H1 (cell line): Measurements from ENCODE around the gene GLTP. TPM values are rescaled to one million over a fixed set of nuclear protein-coding genes. Genes with fewer than 3 reads are reported as not detected.

Experiments
- CTCF ChIA-PET: fragments of 300-600 bp; sonication (Branson Sonifier 250); formaldehyde crosslinking; loops from one replicate; lab custom pipeline; 2021; ENCODE audit not compliant: partially characterized antibody; lab: Charles Lee
- POLR2A ChIA-PET: fragments of 300-600 bp; sonication (Branson Sonifier 250); formaldehyde crosslinking; loops from one replicate; lab custom pipeline; 2021; ENCODE audit warnings: inconsistent platforms; ENCODE audit not compliant: partially characterized antibody; lab: Charles Lee
- DNase-seq, 2 experiments: peaks; one replicate each; pipeline versions ENCODE4 v3.0.0 to v3.0.0-alpha.2; 2010 to 2022; ENCODE audit warnings: low spot score in 2 of 2, low read depth in 1 of 2, mixed read lengths in 1 of 2
- FAIRE-seq: peaks from 2 replicates; lab custom pipeline; 2011; peaks lifted over from hg19 to GRCh38; lab: Jason Lieb, UNC
- H2AFZ ChIP-seq: 2 replicates; pipeline ENCODE4 v1.8.1; 2012; ENCODE audit warnings: low read length, inconsistent platforms
- H2AK5ac ChIP-seq: 2 replicates; pipeline ENCODE4 v1.6.1; 2013; ENCODE audit warnings: low read depth, low read length
- H2BK120ac ChIP-seq: replicated peaks from 2 replicates; pipeline ENCODE3; 2013; ENCODE audit warnings: low read depth, low read length, inconsistent platforms
- H2BK12ac ChIP-seq: 2 replicates; pipeline ENCODE4 v1.6.1; 2013; ENCODE audit warnings: low read depth, low read length
- H2BK15ac ChIP-seq: 2 replicates; pipeline ENCODE4 v1.6.1; 2013; ENCODE audit warnings: low read length
- H2BK20ac ChIP-seq: 2 replicates; pipeline ENCODE4 v1.6.1; 2013; ENCODE audit warnings: low read length
- H2BK5ac ChIP-seq: 2 replicates; pipeline ENCODE4 v1.6.1; 2013; ENCODE audit warnings: low read depth, low read length
- H3K14ac ChIP-seq: 2 replicates; pipeline ENCODE4 v1.6.1; 2013; ENCODE audit warnings: inconsistent platforms; ENCODE audit not compliant: insufficient read length
- H3K18ac ChIP-seq: 2 replicates; pipeline ENCODE4 v1.6.1; 2013; ENCODE audit warnings: low read length; ENCODE audit errors: extremely low read depth
- H3K23ac ChIP-seq: 2 replicates; pipeline ENCODE4 v1.6.1; 2013; ENCODE audit warnings: inconsistent platforms; ENCODE audit not compliant: insufficient read length
- H3K23me2 ChIP-seq: 2 replicates; pipeline ENCODE4 v1.6.1; 2013; ENCODE audit warnings: low read depth, low read length
- H3K27ac ChIP-seq: 2 replicates; pipeline ENCODE4 v1.6.1; 2011; ENCODE audit warnings: low read depth, low read length, inconsistent platforms
- H3K27me3 ChIP-seq, 4 experiments: replicated peaks in 1 of 4; 1 replicate in 1 of 4; 2 replicates in 3 of 4; pipeline versions ENCODE4 v1.6.1 to v1.8.1; 2011 to 2013; ENCODE audit warnings: low read length in 3 of 4, mild to moderate bottlenecking in 3 of 4, inconsistent platforms in 2 of 4, mixed read lengths in 2 of 4, moderate library complexity in 1 of 4; ENCODE audit not compliant: control insufficient read depth in 3 of 4, insufficient read depth in 3 of 4; ENCODE audit errors: extremely low read depth in 1 of 4
- H3K36me3 ChIP-seq, 4 experiments: 2 replicates each; pipeline versions ENCODE4 v1.6.1 to v1.8.1; 2011 to 2013; ENCODE audit warnings: mild to moderate bottlenecking in 4 of 4, low read length in 3 of 4, moderate library complexity in 2 of 4, control low read depth in 1 of 4, inconsistent platforms in 1 of 4; ENCODE audit not compliant: insufficient read depth in 4 of 4, control insufficient read depth in 2 of 4
- H3K4ac ChIP-seq: replicated peaks from 2 replicates; pipeline ENCODE3; 2013; ENCODE audit warnings: low read length, low read depth, mixed read lengths, inconsistent platforms; ENCODE audit not compliant: insufficient read length
- H3K4me1 ChIP-seq, 4 experiments: replicated peaks in 1 of 4; 1 replicate in 1 of 4; 2 replicates in 3 of 4; pipeline versions ENCODE4 v1.6.1 to v1.8.1; 2011 to 2013; ENCODE audit warnings: low read length in 3 of 4, inconsistent platforms in 2 of 4, mixed read lengths in 1 of 4; ENCODE audit not compliant: insufficient read depth in 4 of 4, control insufficient read depth in 3 of 4
- H3K4me2 ChIP-seq, 2 experiments: 2 replicates each; pipeline versions ENCODE4 v1.6.1 to v1.8.1; 2011 to 2013; ENCODE audit warnings: low read depth in 2 of 2, low read length in 2 of 2, control low read depth in 1 of 2, inconsistent platforms in 1 of 2, mild to moderate bottlenecking in 1 of 2; ENCODE audit not compliant: insufficient read depth in 1 of 2
- H3K4me3 ChIP-seq, 4 experiments: fragments of 200-600, 300-600 bp in 1 of 4; sonication (generic), shearing (Covaris generic), sonication (Bioruptor Twin) in 1 of 4; 2 replicates each; pipeline versions ENCODE4 v1.5.1 to v1.8.1; 2011 to 2016; ENCODE audit warnings: low read length in 4 of 4, low read depth in 3 of 4, control low read depth in 2 of 4, inconsistent platforms in 2 of 4, mild to moderate bottlenecking in 2 of 4, mixed read lengths in 1 of 4, moderate library complexity in 1 of 4; ENCODE audit not compliant: insufficient read depth in 2 of 4; ENCODE audit errors: extremely low read depth in 1 of 4
- H3K56ac ChIP-seq: replicated peaks from 2 replicates; pipeline ENCODE3; 2013; ENCODE audit warnings: low read depth, mild to moderate bottlenecking, mixed read lengths, low read length, inconsistent platforms; ENCODE audit not compliant: insufficient read length
- H3K79me1 ChIP-seq: 2 replicates; pipeline ENCODE4 v1.6.1; 2013; ENCODE audit warnings: low read depth, low read length, control low read depth
- H3K79me2 ChIP-seq, 2 experiments: 2 replicates each; pipeline versions ENCODE4 v1.6.1 to v1.8.1; 2012 to 2013; ENCODE audit warnings: low read length in 2 of 2, mild to moderate bottlenecking in 2 of 2, inconsistent platforms in 1 of 2; ENCODE audit not compliant: insufficient read depth in 2 of 2, control insufficient read depth in 1 of 2
- H3K9ac ChIP-seq, 4 experiments: replicated peaks in 1 of 4; 1 replicate in 1 of 4; 2 replicates in 3 of 4; pipeline versions ENCODE4 v1.6.1 to v1.8.1; 2011 to 2013; ENCODE audit warnings: low read depth in 3 of 4, low read length in 3 of 4, control low read depth in 2 of 4, mild to moderate bottlenecking in 2 of 4, moderate library complexity in 2 of 4, inconsistent platforms in 1 of 4; ENCODE audit errors: extremely low read depth in 1 of 4
- H3K9me3 ChIP-seq, 2 experiments: 2 replicates each; pipeline versions ENCODE4 v1.6.1 to v1.8.1; 2012 to 2013; ENCODE audit warnings: mild to moderate bottlenecking in 2 of 2, moderate library complexity in 2 of 2, control low read depth in 1 of 2, inconsistent platforms in 1 of 2, low read depth in 1 of 2, low read length in 1 of 2, mixed read lengths in 1 of 2; ENCODE audit not compliant: insufficient read depth in 2 of 2
- H4K20me1 ChIP-seq, 2 experiments: replicated peaks in 1 of 2; 2 replicates each; pipeline versions ENCODE3 to v1.8.1; 2011 to 2013; ENCODE audit warnings: inconsistent platforms in 2 of 2, low read length in 2 of 2, mild to moderate bottlenecking in 1 of 2; ENCODE audit not compliant: insufficient read depth in 2 of 2, control insufficient read depth in 1 of 2
- H4K5ac ChIP-seq: 2 replicates; pipeline ENCODE4 v1.6.1; 2013; ENCODE audit warnings: low read length, low read depth, mixed read lengths, inconsistent platforms; ENCODE audit not compliant: insufficient read length
- H4K8ac ChIP-seq: 2 replicates; pipeline ENCODE4 v1.8.0; 2013; ENCODE audit warnings: mild to moderate bottlenecking, moderate library complexity, low read length, inconsistent platforms; ENCODE audit not compliant: insufficient read depth; ENCODE audit errors: extremely low read depth
- H4K91ac ChIP-seq: replicated peaks from 2 replicates; pipeline ENCODE3; 2013; ENCODE audit warnings: low read length, mixed read lengths, inconsistent platforms; ENCODE audit not compliant: insufficient read length
- BCL11A ChIP-seq, 2 experiments: IDR thresholded peaks; one replicate each; pipeline ENCODE4 v1.6.1; 2011; ENCODE audit warnings: low read depth in 2 of 2, low read length in 2 of 2, mild to moderate bottlenecking in 2 of 2
- CREB1 ChIP-seq: IDR thresholded peaks from 2 replicates; pipeline ENCODE4 v1.6.1; 2012; ENCODE audit warnings: inconsistent platforms
- EGR1 ChIP-seq: IDR thresholded peaks from 2 replicates; pipeline ENCODE4 v1.6.1; 2011; ENCODE audit warnings: low read depth, low read length, borderline replicate concordance
- EP300 ChIP-seq, 2 experiments: IDR thresholded peaks; 1 replicate in 1 of 2; 2 replicates in 1 of 2; pipeline ENCODE4 v1.6.1; 2011 to 2012; ENCODE audit warnings: low read depth in 2 of 2, low read length in 2 of 2, mild to moderate bottlenecking in 2 of 2, borderline replicate concordance in 1 of 2, inconsistent platforms in 1 of 2, moderate library complexity in 1 of 2
- EZH2 ChIP-seq: fragments of 200-600 bp; sonication (generic); IDR thresholded peaks from 2 replicates; pipeline ENCODE4 v1.7.1; 2012; ENCODE audit warnings: low read depth, mild to moderate bottlenecking, moderate library complexity, low read length, inconsistent platforms; ENCODE audit not compliant: severe bottlenecking
- HDAC2 ChIP-seq, 2 experiments: fragments of 300-600 bp in 1 of 2; sonication (generic) in 1 of 2; IDR thresholded peaks; 2 replicates each; pipeline ENCODE4 v1.6.1; 2011 to 2012; ENCODE audit warnings: low read depth in 2 of 2, low read length in 2 of 2, mild to moderate bottlenecking in 2 of 2, moderate library complexity in 2 of 2, borderline replicate concordance in 1 of 2, inconsistent platforms in 1 of 2
- JUND ChIP-seq: IDR thresholded peaks from 2 replicates; pipeline ENCODE4 v1.6.1; 2011; ENCODE audit warnings: mild to moderate bottlenecking, improper control_type of control experiment, low read length
- NRF1 ChIP-seq: IDR thresholded peaks from 2 replicates; pipeline ENCODE4 v1.6.1; 2011; ENCODE audit warnings: mild to moderate bottlenecking, low read depth, low read length, improper control_type of control experiment
- RNF2 ChIP-seq: fragments of 200-900, 300-1000 bp; sonication (generic); IDR thresholded peaks from 2 replicates; pipeline ENCODE4 v1.7.1; 2016; ENCODE audit warnings: borderline replicate concordance, low read depth, mild to moderate bottlenecking, antibody characterized with exemption, low read length; ENCODE audit not compliant: poor library complexity, severe bottlenecking; ENCODE audit errors: missing control alignments
- SP1 ChIP-seq: IDR thresholded peaks from 2 replicates; pipeline ENCODE4 v1.6.1; 2011; ENCODE audit warnings: low read depth, low read length
- TEAD4 ChIP-seq: IDR thresholded peaks from 2 replicates; pipeline ENCODE4 v1.6.1; 2012; ENCODE audit warnings: low read depth, low read length, inconsistent platforms, mixed read lengths
- WGBS, 2 experiments: shearing (Covaris generic) in 1 of 2; methylation state at CpG; one replicate each; pipeline versions ENCODE4 v1.1.6 to v1.1.7; 2013 to 2015; ENCODE audit warnings: low lambda C conversion rate in 2 of 2, mixed read lengths in 2 of 2, inconsistent platforms in 1 of 2, low coverage in 1 of 2, missing lambda C conversion rate in 1 of 2; ENCODE audit not compliant: insufficient replicate concordance in 2 of 2, insufficient coverage in 1 of 2, insufficient read length in 1 of 2; ENCODE audit errors: extremely low coverage in 1 of 2, missing lambda C conversion rate in 1 of 2; 5-methylcytosine and 5-hydroxymethylcytosine counted together
- polyA plus RNA-seq, 7 experiments: library from polyadenylated mRNA; depleted of rRNA in 3 of 7; stranded (reverse) in 5 of 7; unstranded in 2 of 7; fragments of >200 nt in 5 of 7; fragments of 200-250 nt in 2 of 7; gene quantifications; 1 replicate in 5 of 7; 2 replicates in 1 of 7; 4 replicates in 1 of 7; pipeline versions ENCODE4 v1.2.1 to v1.2.3, GENCODE V29; 2011 to 2013; ENCODE audit warnings: missing spikeins in 2 of 7, mixed read lengths in 2 of 7
- total RNA-seq: library from RNA; stranded (reverse); fragmentation: NEBNext Ultra II Directional; extraction: Animal tissue kit (Norgen Biotek cat#: 25700); gene quantifications from 2 replicates; pipeline ENCODE4 v1.2.1, GENCODE V29; 2021

GLTP gene
- total and polyA plus RNA-seq, 2 of the 8 experiments (the other 6 are each of a cell fraction or from before 2014, with no cell fraction given) = 9.8 to 26.1 TPM

DNA sequence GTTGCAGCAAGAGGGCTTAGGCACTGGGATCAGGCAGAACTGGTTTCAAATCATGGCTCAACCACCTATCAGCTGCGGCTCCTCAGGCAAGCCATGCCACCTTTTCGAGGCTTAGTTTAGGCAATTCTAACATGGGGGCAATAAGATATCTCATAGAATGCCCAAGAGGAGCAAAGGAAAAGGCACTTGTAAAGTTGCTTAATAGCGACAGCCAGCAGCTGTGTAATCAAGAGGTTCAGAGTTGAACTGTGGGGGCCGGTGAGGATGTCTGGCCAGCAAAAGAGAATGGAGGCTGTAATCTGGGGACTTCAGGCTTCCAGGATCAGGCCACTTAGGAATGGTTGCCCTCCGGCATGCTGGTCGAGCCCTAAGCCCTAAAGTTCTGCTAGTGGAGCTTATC, 16.7 kb upstream of the GLTP start:
- FAIRE-seq (no peak), DNase-seq (no peak)
- H3K9me3 ChIP-seq = no peaks in the 10 kb centered on the region
- no peak overlapping the region for H3K4ac ChIP-seq
- H3K23me2 ChIP-seq = peaks cover 8% of the 10 kb centered on the region
- H3K4me1 ChIP-seq = peaks cover 0 to 10% (median 2%) of the 10 kb centered on the region in 4 experiments; a peak in 2 of 7 replicates
- no peak overlapping the region for H4K8ac ChIP-seq
- no peak overlapping the region for H2BK120ac ChIP-seq
- no peaks in the 10 kb centered on the region for H3K36me3 ChIP-seq
- H2BK20ac ChIP-seq = no peak overlapping the region
- no peak overlapping the region for H2BK15ac ChIP-seq
- H4K20me1 ChIP-seq = peaks cover 0 to 3% of the 10 kb centered on the region in 2 experiments
- no peak overlapping the region for H3K4me3 ChIP-seq
- H4K91ac ChIP-seq = no peak overlapping the region
- no peak overlapping the region for H3K9ac ChIP-seq
- H2BK12ac ChIP-seq = no peak overlapping the region
- no peak overlapping the region for H2BK5ac ChIP-seq
- ChIA-PET POLR2A (interaction anchor here (0.6 to 1.1 kb wide), 2 partner anchors 13 to 48 kb away, joined by 3 to 4 read pairs; no protein-coding TSS in a partner anchor), CTCF (interaction anchor here (3.0 kb wide), 1 partner anchor 14 kb away, joined by 11 read pairs; no protein-coding TSS in a partner anchor)
- H3K14ac ChIP-seq = no peak overlapping the region
- H3K27me3 ChIP-seq = peaks cover 27 to 65% (median 61%) of the 10 kb centered on the region in 4 experiments
- no peak overlapping the region for H3K18ac ChIP-seq
- no peak overlapping the region for H3K4me2 ChIP-seq
- H3K27ac ChIP-seq = no peak overlapping the region
- no peak overlapping the region for H2AFZ ChIP-seq
- no peaks in the 10 kb centered on the region for H3K79me2 ChIP-seq
- WGBS, 2 experiments = 87% methylated on average over 6 of the region's 6 CpGs; no CpG with 5 or more reads in 1 of the 2 experiments
- no peak overlapping the region for H3K23ac ChIP-seq
- H2AK5ac ChIP-seq = no peak overlapping the region; the same call in 1 of the 2 replicates
- H4K5ac ChIP-seq = no peak overlapping the region
- no peak overlapping the region for H3K56ac ChIP-seq
- TF ChIP-seq EZH2 (no peak), RNF2 (no peak), HDAC2 (IDR thresholded peaks at IDR 0.05; ENCODE audit: borderline replicate concordance in 1 of 2, low read depth in 2 of 2, low read length in 2 of 2) (no peak), BCL11A (IDR thresholded peaks at IDR 0.05; ENCODE audit: low read depth in 2 of 2, low read length in 2 of 2) (no peak), NRF1 (no peak), TEAD4 (no peak), EP300 (IDR thresholded peaks at IDR 0.05; ENCODE audit: borderline replicate concordance in 1 of 2, low read depth in 2 of 2, low read length in 2 of 2) (no peak), SP1 (no peak), JUND (no peak), EGR1 (no peak), CREB1 (no peak)
- no peaks in the 10 kb centered on the region for H3K79me1 ChIP-seq
